DMS114 treated with DMSO at 0.1 percent for 48 hours (cell line): Measurements from ENCODE around the gene USP19.

ENCODE experiments used
- DNase-seq: peaks from one replicate; lab custom pipeline; 2025; ENCODE audit not compliant: unreplicated experiment; lab: John Stamatoyannopoulos, UW

Gene USP19

GRCh38 chr3:49104052-49104426 lies 16.6 kb downstream of the USP19 start:
- no peak for DNase-seq

GRCh38 chr3:49100046-49100615 lies 20.5 kb downstream of the USP19 start:
- no peak for DNase-seq

GRCh38 chr3:49098910-49099630 lies 21.6 kb downstream of the USP19 start:
- DNase-seq, result no peak

GRCh38 chr3:49098429-49098828 lies 22.2 kb downstream of the USP19 start:
- DNase-seq, result no peak

GRCh38 chr3:49093853-49094767 lies 26.5 kb downstream of the USP19 start, which contains the start of gene QRICH1:
TSS of gene QRICH1 (minus strand) at chr3:49094071. CDS start at chr3:49077017, 17,054 bp downstream.
- DNase-seq, result peak; percentile 92

GRCh38 chr3:49092938-49093852 lies 27.4 kb downstream of the USP19 start:
- DNase-seq, result peak; percentile 47

GRCh38 chr3:49081429-49081828 lies 39.2 kb downstream of the USP19 start:
- DNase-seq, result no peak

GRCh38 chr3:49079270-49079669 lies 41.4 kb downstream of the USP19 start:
- DNase-seq, result no peak

- DNase-seq, result no peak
Measured at GRCh38 chr3:49076646-49077045, 44.0 kb downstream of the USP19 start.

- DNase-seq, result no peak
Measured at GRCh38 chr3:49076116-49076515, 44.5 kb downstream of the USP19 start.
